Activated T-helper 17 cell treated with anti-CD3 and anti-CD28 coated beads, Interleukin-2, amount 50 U/mL, for 72 hours (primary cell): ENCODE measurements around the gene NUMA1. TPM values are rescaled to one million over a fixed set of nuclear protein-coding genes. Genes with fewer than 3 reads are reported as not detected.
A peak's percentile ranks its signal among the peaks of the same experiment; 100 is the strongest.

ENCODE experiments used
- ATAC-seq: fragments of 150-1000 bp; cut with Tn5 transposase; replicated peaks from 2 replicates; pipeline ENCODE4 v1.10.0; 2021; ENCODE audit warnings: mild to moderate bottlenecking, moderate library complexity
- H3K27ac Mint-ChIP-seq: one replicate; pipeline ENCODE4 v1.8.0; 2022; ENCODE audit warnings: mixed read lengths
- H3K27me3 Mint-ChIP-seq: one replicate; pipeline ENCODE4 v1.8.0; 2022; ENCODE audit warnings: mixed read lengths
- H3K36me3 Mint-ChIP-seq: one replicate; pipeline ENCODE4 v1.8.0; 2022; ENCODE audit warnings: low read depth, mild to moderate bottlenecking, mixed read lengths
- H3K4me1 Mint-ChIP-seq: one replicate; pipeline ENCODE4 v1.8.0; 2022; ENCODE audit warnings: mixed read lengths
- H3K4me3 Mint-ChIP-seq: one replicate; pipeline ENCODE4 v1.8.0; 2022; ENCODE audit warnings: mild to moderate bottlenecking, mixed read lengths
- H3K9me3 Mint-ChIP-seq: one replicate; pipeline ENCODE4 v1.8.0; 2022; ENCODE audit warnings: mixed read lengths
- total RNA-seq, 2 donors: library from RNA; stranded (reverse); gene quantifications; one replicate each; pipeline ENCODE4 v1.2.3, GENCODE V29; 2022

Gene NUMA1
- total RNA-seq, 2 donors from 2014 or later: 179 to 277 TPM

DNA sequence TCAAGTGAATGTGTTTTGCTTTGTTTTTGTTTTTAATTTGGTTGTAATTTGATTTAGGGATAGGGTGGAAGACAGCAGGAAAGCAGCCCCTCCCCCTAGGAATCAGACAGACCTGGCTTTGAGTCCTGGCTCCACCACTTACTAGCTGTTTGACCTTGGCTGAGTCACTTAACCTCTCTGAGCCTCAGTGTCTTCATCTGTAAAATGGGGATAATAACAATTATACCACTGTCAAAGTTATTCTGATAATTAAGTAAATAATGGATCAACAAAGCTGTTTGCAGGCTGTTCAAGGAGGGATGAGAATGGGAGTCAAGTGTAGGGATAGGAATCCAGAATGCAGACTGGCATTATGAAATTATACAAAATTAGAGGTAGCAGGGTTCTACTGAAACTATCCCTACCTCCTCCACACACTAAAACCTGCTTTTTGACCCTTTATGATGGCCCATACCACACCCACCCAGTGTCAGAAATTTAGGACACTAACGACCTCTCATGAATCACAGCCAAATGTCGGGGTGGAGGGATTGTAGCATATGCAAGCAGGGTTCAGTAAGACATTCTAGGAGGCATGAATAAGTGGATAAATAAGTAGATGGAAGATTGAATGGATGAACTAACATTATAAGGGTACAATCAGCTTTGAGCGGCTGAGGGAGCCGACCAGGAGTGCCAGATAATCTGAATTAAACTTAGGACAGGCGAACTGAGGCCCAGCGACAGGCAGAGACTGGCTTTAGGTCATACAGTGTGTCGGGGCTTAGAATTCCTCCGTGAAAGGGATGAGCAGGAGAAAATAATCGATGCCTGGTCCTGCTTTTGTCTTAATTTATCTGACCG lies 31.2 kb upstream of the NUMA1 start:
- peak; percentile 0 for ATAC-seq

DNA sequence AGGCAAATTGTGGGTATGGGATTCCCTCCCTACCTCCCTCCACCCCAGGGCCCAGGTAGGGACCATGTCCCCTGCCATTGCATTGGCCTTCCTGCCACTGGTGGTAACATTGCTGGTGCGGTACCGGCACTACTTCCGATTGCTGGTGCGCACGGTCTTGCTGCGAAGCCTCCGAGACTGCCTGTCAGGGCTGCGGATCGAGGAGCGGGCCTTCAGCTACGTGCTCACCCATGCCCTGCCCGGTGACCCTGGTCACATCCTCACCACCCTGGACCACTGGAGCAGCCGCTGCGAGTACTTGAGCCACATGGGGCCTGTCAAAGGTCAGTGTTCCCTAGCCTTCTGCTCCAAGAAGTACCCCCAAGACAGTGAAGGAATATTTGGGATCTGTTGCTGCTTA lies 25.5 kb upstream of the NUMA1 start, which contains the start of gene TOMT:
Gene TOMT (plus strand): TSS at position 37 of the 400 bp plus-strand sequence. CDS start 28 bp downstream, at position 65.
- no peaks in the 10 kb centered on the region for H3K27me3 Mint-ChIP-seq
- peaks cover 43% of the 10 kb centered on the region for H3K36me3 Mint-ChIP-seq
- peaks cover 30% of the 10 kb centered on the region for H3K4me1 Mint-ChIP-seq
- peak within 1 kb of the TSS; percentile 43 for H3K27ac Mint-ChIP-seq
- ATAC-seq: no peak
- no peaks in the 10 kb centered on the region for H3K9me3 Mint-ChIP-seq
- H3K4me3 Mint-ChIP-seq: peak within 1 kb of the TSS; percentile 92

More for the DNA sequence above, 31.2 kb upstream of the NUMA1 start:
- peak overlapping the region; percentile 96 for H3K27ac Mint-ChIP-seq
- peak overlapping the region; percentile 87 for H3K4me3 Mint-ChIP-seq
- H3K36me3 Mint-ChIP-seq: peaks cover 32% of the 10 kb centered on the region
- H3K4me1 Mint-ChIP-seq: peaks cover 24% of the 10 kb centered on the region
- H3K27me3 Mint-ChIP-seq: peaks cover 2% of the 10 kb centered on the region
- H3K9me3 Mint-ChIP-seq: peaks cover 10% of the 10 kb centered on the region

- no peak for ATAC-seq
- Mint-ChIP-seq H3K27ac (peak overlapping the region; percentile 96), H3K4me1 (peaks cover 36% of the 10 kb centered on the region), H3K4me3 (peak overlapping the region; percentile 92), H3K9me3 (no peaks in the 10 kb centered on the region), H3K36me3 (peaks cover 45% of the 10 kb centered on the region), H3K27me3 (no peaks in the 10 kb centered on the region)
Measured at GRCh38 chr11:72103754-72104167, 23.4 kb upstream of the NUMA1 start.

DNA sequence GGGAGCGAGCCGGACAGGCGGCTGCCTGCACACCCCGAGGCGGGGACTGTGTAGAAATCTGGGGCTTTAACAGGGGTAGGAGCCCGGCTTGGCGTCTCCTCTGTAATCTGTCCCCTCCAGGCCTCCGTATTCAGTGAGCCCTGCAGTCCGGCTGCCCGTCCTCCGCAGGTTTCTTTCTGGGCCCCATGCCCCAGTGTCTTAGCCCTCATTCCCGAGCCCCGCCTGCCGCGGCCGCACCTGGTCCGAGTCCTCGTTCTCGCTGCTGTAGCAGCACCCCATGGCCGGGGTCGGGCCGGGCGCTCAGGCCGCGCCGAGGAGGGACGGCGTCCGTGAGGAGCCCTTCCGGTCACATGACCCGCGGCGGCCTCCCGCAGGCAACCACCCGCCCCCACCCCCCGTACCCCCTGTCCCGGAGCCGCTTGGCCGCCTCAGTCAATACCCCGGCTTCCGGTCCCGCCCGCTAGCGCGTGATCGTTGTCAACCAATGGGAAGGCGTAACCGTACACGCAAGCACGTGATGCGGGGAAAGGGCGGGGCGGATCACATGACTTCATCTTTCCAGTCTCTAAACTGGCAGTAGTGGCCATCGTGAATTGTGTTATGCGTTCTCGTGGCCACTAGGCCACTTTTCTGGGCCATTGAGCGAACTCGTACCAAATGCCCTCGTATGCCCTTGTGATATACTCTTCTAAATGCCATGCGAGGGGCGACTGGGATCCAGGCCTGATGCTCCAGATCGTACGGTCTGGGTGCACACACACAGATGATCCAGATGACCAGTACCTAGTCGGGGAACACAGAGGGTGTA lies 22.8 kb upstream of the NUMA1 start, which contains the start of gene LAMTOR1:
Gene LAMTOR1 (minus strand): TSS at position 352 of the 808 bp plus-strand sequence. CDS start 73 bp downstream, at position 279.
- Mint-ChIP-seq H3K4me1 (peaks cover 36% of the 10 kb centered on the region), H3K4me3 (peak within 1 kb of the TSS; percentile 92), H3K27me3 (no peaks in the 10 kb centered on the region), H3K36me3 (peaks cover 51% of the 10 kb centered on the region), H3K27ac (peak within 1 kb of the TSS; percentile 96), H3K9me3 (no peaks in the 10 kb centered on the region)
- peak; percentile 99 for ATAC-seq

DNA sequence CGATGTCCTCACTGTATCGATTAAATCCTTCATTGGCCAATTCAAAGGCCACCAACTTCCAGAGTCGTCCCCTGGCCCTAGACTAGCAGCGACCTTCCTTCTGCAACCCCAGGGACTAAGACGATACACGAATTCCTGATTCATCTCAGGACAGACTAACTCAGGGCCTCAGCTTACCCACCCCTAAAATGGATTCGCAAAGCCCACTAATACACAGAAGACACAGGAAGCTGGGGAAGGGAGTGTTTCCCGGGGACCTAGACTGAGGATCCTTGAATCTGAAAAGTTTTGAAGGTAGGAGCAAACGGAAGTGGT lies 22.2 kb upstream of the NUMA1 start:
- Mint-ChIP-seq H3K27me3 (no peaks in the 10 kb centered on the region), H3K4me3 (peak overlapping the region; percentile 92), H3K9me3 (no peaks in the 10 kb centered on the region)

DNA sequence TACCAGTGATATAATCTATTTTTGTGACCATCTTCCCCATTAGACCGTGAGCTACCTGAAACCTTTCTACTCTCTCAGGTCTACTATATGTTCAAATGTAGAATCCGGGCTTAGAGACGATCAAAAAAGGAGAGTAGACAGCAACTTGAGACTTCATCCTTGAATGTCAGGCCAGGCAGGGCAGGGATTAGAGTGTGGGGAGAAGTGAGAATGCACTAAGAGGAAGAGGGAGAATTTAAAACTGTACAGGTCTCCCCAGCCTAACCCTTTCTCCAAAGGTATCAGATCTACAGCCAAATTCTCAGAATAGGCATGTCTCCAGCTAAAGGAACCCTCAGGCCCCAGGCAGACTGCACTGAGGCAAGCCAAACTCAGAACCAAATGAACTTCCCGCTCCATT lies 21.8 kb upstream of the NUMA1 start:
- H3K4me3 Mint-ChIP-seq: peak overlapping the region; percentile 92
- peak overlapping the region; percentile 96 for H3K27ac Mint-ChIP-seq
- H3K9me3 Mint-ChIP-seq: no peaks in the 10 kb centered on the region
- H3K36me3 Mint-ChIP-seq: peaks cover 56% of the 10 kb centered on the region
- H3K27me3 Mint-ChIP-seq: no peaks in the 10 kb centered on the region
- no peak for ATAC-seq
- peaks cover 41% of the 10 kb centered on the region for H3K4me1 Mint-ChIP-seq

More for the DNA sequence above, 22.2 kb upstream of the NUMA1 start:
- ATAC-seq: peak; percentile 16
- Mint-ChIP-seq H3K4me1 (peaks cover 41% of the 10 kb centered on the region), H3K27ac (peak overlapping the region; percentile 96), H3K36me3 (peaks cover 56% of the 10 kb centered on the region)

- no peak for ATAC-seq
- Mint-ChIP-seq H3K27me3 (no peaks in the 10 kb centered on the region), H3K27ac (peak overlapping the region; percentile 96)
Measured at GRCh38 chr11:72100462-72100861, 20.1 kb upstream of the NUMA1 start.

GRCh38 chr11:72100009-72100408 lies 19.7 kb upstream of the NUMA1 start:
- Mint-ChIP-seq H3K27me3 (no peaks in the 10 kb centered on the region), H3K27ac (peak overlapping the region; percentile 96), H3K9me3 (no peaks in the 10 kb centered on the region), H3K4me1 (peaks cover 41% of the 10 kb centered on the region), H3K36me3 (peaks cover 68% of the 10 kb centered on the region), H3K4me3 (no peak overlapping the region)
- no peak for ATAC-seq

More at GRCh38 chr11:72100462-72100861, 20.1 kb upstream of the NUMA1 start:
- Mint-ChIP-seq H3K36me3 (peaks cover 63% of the 10 kb centered on the region), H3K4me1 (peaks cover 41% of the 10 kb centered on the region), H3K4me3 (no peak overlapping the region), H3K9me3 (no peaks in the 10 kb centered on the region)

- peaks cover 80% of the 10 kb centered on the region for H3K36me3 Mint-ChIP-seq
- H3K27me3 Mint-ChIP-seq: no peaks in the 10 kb centered on the region
- H3K9me3 Mint-ChIP-seq: no peaks in the 10 kb centered on the region
- H3K27ac Mint-ChIP-seq: no peak overlapping the region
- H3K4me1 Mint-ChIP-seq: peaks cover 35% of the 10 kb centered on the region
- no peak overlapping the region for H3K4me3 Mint-ChIP-seq
- no peak for ATAC-seq
Measured at GRCh38 chr11:72098741-72099140, 18.4 kb upstream of the NUMA1 start.

- peak overlapping the region; percentile 70 for H3K27ac Mint-ChIP-seq
Measured at GRCh38 chr11:72091292-72091691, 10.9 kb upstream of the NUMA1 start.

GRCh38 chr11:72088076-72088808 lies 7.9 kb upstream of the NUMA1 start:
- H3K27ac Mint-ChIP-seq: peak overlapping the region; percentile 55
- H3K9me3 Mint-ChIP-seq: no peaks in the 10 kb centered on the region
- ATAC-seq: peak; percentile 61

More at GRCh38 chr11:72091292-72091691, 10.9 kb upstream of the NUMA1 start:
- Mint-ChIP-seq H3K9me3 (no peaks in the 10 kb centered on the region), H3K36me3 (peaks cover 47% of the 10 kb centered on the region), H3K27me3 (no peaks in the 10 kb centered on the region), H3K4me1 (peaks cover 18% of the 10 kb centered on the region), H3K4me3 (no peak overlapping the region)
- ATAC-seq: peak; percentile 82

DNA sequence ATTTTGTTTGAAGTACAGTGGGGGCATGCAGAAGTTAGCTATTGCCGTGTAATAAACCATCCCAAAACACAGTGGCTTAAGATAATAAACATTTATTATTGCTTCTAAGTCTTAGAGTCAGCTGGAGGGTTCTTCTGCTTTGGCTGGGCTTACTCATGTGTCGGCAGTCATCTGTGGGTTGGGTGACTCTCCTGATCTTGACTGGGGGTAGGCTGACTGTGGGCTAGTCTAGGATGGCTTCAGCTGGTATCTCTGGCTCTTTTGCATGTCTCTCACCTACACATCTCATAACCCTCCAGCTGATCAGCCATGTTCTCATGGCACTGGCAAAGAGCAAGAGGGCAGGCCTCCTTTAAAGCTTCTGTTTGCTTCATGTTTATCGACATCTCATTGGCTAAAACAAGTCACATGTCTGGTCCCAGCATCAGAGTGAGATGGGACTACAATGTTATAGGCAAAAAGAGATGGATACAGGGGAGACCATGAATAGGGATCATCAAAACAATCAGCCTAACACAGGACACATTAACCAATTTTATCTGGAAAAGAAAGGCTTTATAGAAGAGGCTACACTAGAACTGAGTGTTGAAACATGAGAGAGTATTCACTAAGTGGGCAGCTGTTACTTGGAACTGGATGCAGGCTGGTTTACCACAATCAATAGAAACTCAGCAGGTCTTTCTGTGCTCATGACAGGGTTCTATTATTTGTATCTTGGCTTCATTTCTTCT lies 5.4 kb upstream of the NUMA1 start:
- Mint-ChIP-seq H3K4me1 (peaks cover 26% of the 10 kb centered on the region), H3K9me3 (no peaks in the 10 kb centered on the region), H3K27me3 (no peaks in the 10 kb centered on the region), H3K4me3 (no peak overlapping the region), H3K27ac (peak overlapping the region; percentile 39), H3K36me3 (peaks cover 25% of the 10 kb centered on the region)
- peak; percentile 41 for ATAC-seq

More at GRCh38 chr11:72088076-72088808, 7.9 kb upstream of the NUMA1 start:
- Mint-ChIP-seq H3K4me3 (no peak overlapping the region), H3K36me3 (peaks cover 25% of the 10 kb centered on the region), H3K4me1 (peaks cover 25% of the 10 kb centered on the region), H3K27me3 (no peaks in the 10 kb centered on the region)

DNA sequence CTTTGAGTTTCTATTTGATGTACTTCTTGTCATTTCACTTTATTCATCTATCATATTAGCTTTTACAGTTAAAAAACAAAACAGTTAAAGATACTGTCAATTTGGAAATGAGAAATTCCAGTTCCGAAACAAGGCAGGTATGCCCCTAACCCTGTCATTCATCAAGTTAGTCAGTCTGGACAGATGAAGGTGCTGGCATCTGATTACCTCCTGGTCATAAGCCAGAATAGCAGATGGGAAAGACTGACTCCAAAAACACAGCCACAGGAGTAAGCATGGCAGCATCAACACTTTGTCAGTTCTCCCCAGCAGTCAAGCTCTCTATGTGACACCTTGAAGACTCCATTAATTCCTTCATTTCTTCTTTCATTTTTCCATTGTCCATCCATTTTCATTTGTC lies 4.6 kb upstream of the NUMA1 start:
- ATAC-seq: no peak
- peak overlapping the region; percentile 39 for H3K27ac Mint-ChIP-seq
- H3K27me3 Mint-ChIP-seq: no peaks in the 10 kb centered on the region

More for the DNA sequence above, 4.6 kb upstream of the NUMA1 start:
- Mint-ChIP-seq H3K9me3 (no peaks in the 10 kb centered on the region), H3K36me3 (peaks cover 31% of the 10 kb centered on the region), H3K4me3 (no peak overlapping the region), H3K4me1 (peaks cover 30% of the 10 kb centered on the region)
